WTC11 (cell line): Measurements from ENCODE around the gene CALR3.

Experiments used
- CBFB ChIP-seq: sonication (generic); formaldehyde crosslinking; IDR thresholded peaks from 2 replicates; pipeline ENCODE4 v1.8.1; 2022; ENCODE audit warnings: mild to moderate bottlenecking, low read depth, missing genetic modification reagents
- CTCF ChIP-seq: fragments of 200-600 bp; IDR thresholded peaks from 2 replicates; pipeline ENCODE4 v1.8.0; 2022; ENCODE audit warnings: antibody characterized with exemption
- E2F1 ChIP-seq: sonication (generic); formaldehyde crosslinking; IDR thresholded peaks from 2 replicates; pipeline ENCODE4 v1.8.0; 2022; ENCODE audit warnings: mild to moderate bottlenecking, missing genetic modification reagents
- MAX ChIP-seq: sonication (generic); formaldehyde crosslinking; IDR thresholded peaks from 2 replicates; pipeline ENCODE4 v1.8.0; 2022; ENCODE audit warnings: mild to moderate bottlenecking, missing genetic modification reagents
- MYBL2 ChIP-seq: sonication (generic); formaldehyde crosslinking; IDR thresholded peaks from 2 replicates; pipeline ENCODE4 v1.8.1; 2023; ENCODE audit warnings: mild to moderate bottlenecking, moderate library complexity, missing genetic modification reagents
- NFE2L1 ChIP-seq: sonication (generic); formaldehyde crosslinking; IDR thresholded peaks from 2 replicates; pipeline ENCODE4 v1.8.1; 2023; ENCODE audit warnings: missing genetic modification reagents
- NR1H2 ChIP-seq: sonication (generic); formaldehyde crosslinking; IDR thresholded peaks from 2 replicates; pipeline ENCODE4 v1.9.0; 2021; ENCODE audit warnings: mild to moderate bottlenecking, moderate library complexity, missing genetic modification reagents
- PRDM15 ChIP-seq: sonication (generic); formaldehyde crosslinking; IDR thresholded peaks from 2 replicates; pipeline ENCODE4 v1.8.0; 2022; ENCODE audit warnings: missing genetic modification reagents
- SP1 ChIP-seq: sonication (generic); formaldehyde crosslinking; conservative IDR thresholded peaks from 2 replicates; pipeline ENCODE4 v1.8.1; 2022; ENCODE audit warnings: missing genetic modification reagents
- TP53 ChIP-seq: sonication (generic); formaldehyde crosslinking; IDR thresholded peaks from 2 replicates; pipeline ENCODE4 v1.8.1; 2023; ENCODE audit warnings: mild to moderate bottlenecking, missing genetic modification reagents
- USF2 ChIP-seq: sonication (generic); formaldehyde crosslinking; IDR thresholded peaks from 2 replicates; pipeline ENCODE4 v1.8.1; 2023; ENCODE audit warnings: mild to moderate bottlenecking, missing genetic modification reagents, moderate library complexity
- ZBTB43 ChIP-seq: sonication (generic); formaldehyde crosslinking; IDR thresholded peaks from 2 replicates; pipeline ENCODE4 v1.8.1; 2023; ENCODE audit warnings: mild to moderate bottlenecking, missing genetic modification reagents
- ZNF281 ChIP-seq: sonication (generic); formaldehyde crosslinking; IDR thresholded peaks from 2 replicates; pipeline ENCODE4 v1.8.0; 2023; ENCODE audit warnings: mild to moderate bottlenecking, missing genetic modification reagents
- ZNF416 ChIP-seq: fragments of 250-450 bp; sonication (Bioruptor Pico); IDR thresholded peaks from 2 replicates; pipeline ENCODE4 v1.9.0; 2021; ENCODE audit warnings: mild to moderate bottlenecking, inconsistent platforms

- no peak for TF ChIP-seq PRDM15 (CRISPR knock-in tag)
- no peak for TF ChIP-seq CTCF
- no peak for TF ChIP-seq ZNF281
- no peak for TF ChIP-seq USF2 (CRISPR knock-in tag)
- TF ChIP-seq NFE2L1 (CRISPR knock-in tag) = no peak
- TF ChIP-seq ZNF416 (CRISPR knock-in tag) = no peak
- TF ChIP-seq E2F1 (CRISPR knock-in tag) = no peak
- no peak for TF ChIP-seq TP53 (CRISPR knock-in tag)
- TF ChIP-seq SP1 (CRISPR knock-in tag) = no peak
- TF ChIP-seq MAX (CRISPR knock-in tag) = no peak
- TF ChIP-seq ZBTB43 (CRISPR knock-in tag) = no peak
- no peak for TF ChIP-seq NR1H2 (CRISPR knock-in tag)
- no peak for TF ChIP-seq CBFB (CRISPR knock-in tag)
- no peak for TF ChIP-seq MYBL2 (CRISPR knock-in tag)
Measured at GRCh38 chr19:16532440-16533234, 36.7 kb upstream of the CALR3 start.
